Kasumi-1 (cell line): Measurements from ENCODE around the gene GPRASP3.
"Not testable (repeated sequence)": the region's sequence is repeated elsewhere in the genome, so short reads cannot be mapped to it uniquely, and the experiment has no call there.

Experiments used
- DNase-seq, 2 experiments: peaks; one replicate each; lab custom pipeline; 2025; lab: John Stamatoyannopoulos, UW

GPRASP3 gene, protein sequence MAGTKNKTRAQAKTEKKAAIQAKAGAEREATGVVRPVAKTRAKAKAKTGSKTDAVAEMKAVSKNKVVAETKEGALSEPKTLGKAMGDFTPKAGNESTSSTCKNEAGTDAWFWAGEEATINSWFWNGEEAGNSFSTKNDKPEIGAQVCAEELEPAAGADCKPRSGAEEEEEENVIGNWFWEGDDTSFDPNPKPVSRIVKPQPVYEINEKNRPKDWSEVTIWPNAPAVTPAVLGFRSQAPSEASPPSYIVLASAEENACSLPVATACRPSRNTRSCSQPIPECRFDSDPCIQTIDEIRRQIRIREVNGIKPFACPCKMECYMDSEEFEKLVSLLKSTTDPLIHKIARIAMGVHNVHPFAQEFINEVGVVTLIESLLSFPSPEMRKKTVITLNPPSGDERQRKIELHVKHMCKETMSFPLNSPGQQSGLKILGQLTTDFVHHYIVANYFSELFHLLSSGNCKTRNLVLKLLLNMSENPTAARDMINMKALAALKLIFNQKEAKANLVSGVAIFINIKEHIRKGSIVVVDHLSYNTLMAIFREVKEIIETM

DNA sequence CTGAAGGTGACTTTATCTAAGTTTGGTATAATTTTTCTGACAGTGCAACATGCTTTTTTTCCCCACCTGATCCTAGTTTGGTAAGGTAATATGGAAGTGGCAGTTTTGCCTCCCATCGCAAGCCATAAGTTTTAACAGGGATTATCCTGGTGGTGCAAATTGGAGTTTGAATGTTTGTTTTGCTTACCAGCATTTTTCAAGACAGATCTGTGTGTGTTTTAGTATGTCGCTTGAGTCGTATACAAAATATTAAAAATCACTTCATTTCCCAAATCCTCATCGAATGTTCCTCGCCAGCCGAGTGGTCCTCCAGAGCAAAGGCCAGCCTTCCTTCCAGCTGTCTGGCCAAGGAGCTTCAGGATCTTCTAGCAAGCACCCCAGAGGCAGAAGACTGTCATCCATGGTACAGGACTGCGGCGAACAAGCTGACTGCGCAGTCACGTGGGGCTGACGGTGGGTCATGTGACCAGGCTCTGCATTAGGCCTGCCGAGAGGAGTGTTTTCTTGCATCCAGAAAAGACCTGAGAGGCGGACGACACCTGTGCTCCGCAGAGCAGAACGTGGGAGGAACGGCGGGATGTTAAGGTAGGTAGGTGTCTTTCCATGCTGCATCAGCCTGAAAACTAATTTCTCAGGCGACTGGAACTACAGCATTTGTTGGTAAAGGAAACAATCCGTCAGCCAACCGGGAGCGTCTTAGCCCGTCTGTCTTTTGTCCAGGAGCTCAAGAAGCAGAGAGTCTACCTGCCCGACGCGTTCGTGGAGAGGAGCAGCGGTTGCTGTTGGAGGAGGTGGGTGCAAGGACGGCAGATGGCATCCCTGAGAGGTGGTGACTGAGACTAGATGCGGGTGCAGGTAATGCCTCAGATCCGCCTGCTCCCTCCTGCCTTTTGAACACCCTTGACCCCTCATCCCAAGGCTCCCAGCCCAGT is at the start of gene GPRASP3:
Gene GPRASP3 (plus strand): TSS at position 507 of the 932 bp plus-strand sequence. CDS start 28,253 bp downstream, outside the sequence.
- DNase-seq: no peak

DNA sequence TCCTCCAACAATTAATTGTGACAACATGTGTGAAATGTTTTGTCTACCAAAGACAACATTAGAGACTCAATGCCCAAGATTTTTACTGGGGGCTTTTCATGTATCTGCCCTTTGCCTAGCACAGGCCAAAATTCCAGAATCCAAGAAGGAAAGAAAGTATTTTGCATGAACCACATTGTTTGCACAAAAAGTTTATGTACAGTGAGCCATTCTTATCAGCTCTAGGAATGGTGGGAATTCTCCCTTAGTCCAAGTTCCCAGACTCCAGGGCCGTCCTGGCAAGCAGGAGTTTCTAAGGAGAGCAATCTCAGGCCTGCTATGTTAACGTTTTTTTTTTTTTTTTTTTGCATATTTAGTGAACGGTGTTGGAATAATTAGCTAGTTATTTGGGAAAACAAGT is 47.7 kb upstream of the GPRASP3 start:
- DNase-seq: no peak

DNA sequence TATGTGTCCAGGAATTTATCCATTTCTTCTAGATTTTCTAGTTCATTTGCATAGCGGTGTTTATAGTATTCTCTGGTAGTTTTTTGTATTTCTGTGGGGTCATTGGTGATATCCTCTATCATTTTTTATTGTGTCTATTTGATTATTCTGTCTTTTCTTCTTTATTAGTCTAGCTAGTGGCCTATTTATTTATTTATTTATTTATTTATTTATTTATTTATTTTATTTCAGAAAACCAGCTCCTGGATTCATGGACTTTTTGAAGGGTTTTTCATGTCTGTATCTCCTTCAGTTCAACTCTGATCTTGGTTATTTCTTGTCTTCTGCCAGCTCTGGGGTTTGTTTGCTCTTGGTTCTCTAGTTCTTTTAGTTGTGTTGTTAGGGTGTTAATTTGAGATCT is 43.1 kb upstream of the GPRASP3 start:
- DNase-seq: not testable (repeated sequence)

DNA sequence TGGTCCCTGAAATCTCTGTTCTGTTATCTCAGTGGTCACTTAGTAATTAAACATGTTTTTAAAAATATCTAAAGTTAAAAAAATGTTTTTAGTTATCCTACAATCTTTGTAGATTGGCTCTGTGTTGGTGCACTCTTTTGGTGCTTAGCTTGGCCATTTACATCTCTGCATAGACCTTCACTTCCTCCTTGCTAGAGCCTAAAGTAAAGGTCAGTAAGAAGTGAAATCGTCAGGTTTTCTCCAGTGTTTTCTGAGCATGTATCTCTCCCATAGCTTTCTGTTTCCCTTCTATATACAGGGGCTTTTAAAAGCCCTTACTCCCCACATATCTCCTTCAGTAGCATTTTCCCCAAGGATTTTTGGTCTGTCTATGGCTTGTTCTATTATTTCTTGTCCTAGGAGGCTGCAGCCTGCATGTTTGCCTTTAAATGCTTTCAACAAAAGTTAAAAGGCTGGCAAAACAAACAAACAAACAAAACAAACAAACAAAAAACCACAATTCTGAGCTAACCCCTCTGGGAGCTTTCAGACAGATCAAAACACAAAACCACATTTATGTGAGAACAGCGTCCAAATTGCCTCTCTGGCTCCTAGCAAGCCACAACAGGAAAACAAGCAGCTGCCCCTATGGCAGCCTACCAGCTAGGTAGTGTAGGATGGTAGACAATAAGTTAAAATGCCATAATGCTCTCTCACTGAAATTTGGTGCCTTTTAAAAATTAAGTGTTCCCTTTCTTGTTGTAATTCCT is 35.6 kb upstream of the GPRASP3 start:
- DNase-seq: no peak

DNA sequence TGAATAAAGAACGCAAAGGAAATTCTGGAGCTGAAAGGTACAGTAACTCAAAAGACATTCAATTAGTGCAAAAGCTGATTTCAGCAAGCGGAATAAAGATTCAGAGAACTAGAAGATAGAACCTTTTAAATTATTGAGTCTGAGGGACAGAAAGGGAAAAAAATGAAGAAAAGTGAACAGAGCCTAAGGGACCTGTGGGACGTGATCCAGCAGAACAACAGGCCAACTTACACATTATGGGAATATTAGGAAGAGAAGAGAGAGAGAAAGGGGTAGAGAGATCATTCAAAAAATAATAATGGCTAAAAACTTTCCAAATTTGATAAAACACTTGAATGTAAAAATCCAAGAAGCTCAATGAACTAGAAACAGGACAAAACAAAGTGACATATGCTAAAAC is 25.8 kb upstream of the GPRASP3 start:
- DNase-seq: no peak

DNA sequence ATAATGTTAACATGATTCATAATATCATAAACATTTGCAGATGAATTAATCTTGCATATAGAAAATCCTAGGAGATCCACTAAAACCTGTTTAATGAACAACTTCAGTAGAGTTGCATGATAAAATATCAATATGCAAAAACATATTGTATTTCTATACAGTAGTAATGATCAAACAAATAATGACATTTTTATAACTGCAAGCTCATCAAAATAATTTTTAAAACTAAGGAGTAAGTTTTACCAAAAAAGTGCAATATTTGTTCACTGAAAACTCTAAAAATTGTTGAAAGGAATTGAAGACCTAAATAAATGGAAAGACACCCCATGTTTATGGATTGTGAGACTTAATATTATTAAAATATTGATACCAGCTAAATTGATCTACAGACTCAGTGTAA is 24.2 kb upstream of the GPRASP3 start:
- DNase-seq: no peak

DNA sequence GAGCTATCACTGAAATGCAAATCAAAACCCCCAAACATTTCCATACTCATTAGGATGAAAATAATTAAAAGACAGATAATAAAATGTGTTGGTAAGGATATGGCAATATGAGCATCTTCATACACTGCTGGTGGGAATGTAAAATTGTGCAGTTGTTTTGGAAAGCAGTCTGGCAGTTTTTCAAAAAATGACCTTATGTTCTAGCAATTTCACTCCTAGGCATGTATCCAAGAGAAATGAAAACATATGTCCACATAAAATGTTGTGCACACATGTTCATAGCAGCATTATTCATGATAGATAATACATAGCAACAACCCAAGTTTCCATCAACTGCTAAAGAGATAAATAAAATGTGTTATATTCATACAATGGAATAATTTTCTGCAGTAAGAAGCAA is 23.0 kb upstream of the GPRASP3 start:
- no peak for DNase-seq

DNA sequence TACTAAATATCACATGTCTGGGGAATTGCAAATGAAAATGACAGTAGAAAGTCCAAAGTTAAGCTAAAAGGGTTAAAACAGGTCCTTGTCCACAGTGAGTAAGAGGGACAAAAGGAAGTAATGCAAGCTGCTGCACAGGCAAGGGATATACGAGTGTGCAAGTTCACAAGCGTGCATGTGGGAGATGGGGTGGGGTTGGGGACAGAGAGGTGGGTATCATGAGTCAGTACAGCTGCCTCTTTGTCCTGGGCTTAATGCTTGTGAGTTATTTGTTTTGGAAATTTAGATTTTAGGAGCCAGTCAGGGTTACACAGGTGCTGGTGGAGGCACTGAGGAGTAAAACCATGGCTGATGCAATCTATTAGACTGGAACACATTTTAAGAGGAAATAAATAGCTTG is 11.6 kb upstream of the GPRASP3 start:
- DNase-seq: no peak

DNA sequence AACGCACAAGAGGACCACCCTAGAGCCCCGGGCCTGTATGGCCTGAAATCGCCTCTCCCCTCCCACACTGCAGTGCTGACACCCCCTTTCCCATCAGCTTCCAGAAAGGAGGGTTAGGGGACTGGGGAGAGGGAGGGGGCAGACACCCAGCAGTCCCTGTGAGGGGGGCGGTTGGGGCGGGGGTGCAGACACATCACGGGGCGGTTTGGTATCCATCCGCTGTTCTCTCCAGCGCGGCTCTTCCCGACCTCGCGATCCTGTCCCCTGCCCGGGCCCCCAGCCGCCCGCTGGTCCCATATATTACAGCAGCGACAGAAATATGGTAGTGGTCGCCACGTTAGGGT is 8.7 kb upstream of the GPRASP3 start:
- no peak for DNase-seq

DNA sequence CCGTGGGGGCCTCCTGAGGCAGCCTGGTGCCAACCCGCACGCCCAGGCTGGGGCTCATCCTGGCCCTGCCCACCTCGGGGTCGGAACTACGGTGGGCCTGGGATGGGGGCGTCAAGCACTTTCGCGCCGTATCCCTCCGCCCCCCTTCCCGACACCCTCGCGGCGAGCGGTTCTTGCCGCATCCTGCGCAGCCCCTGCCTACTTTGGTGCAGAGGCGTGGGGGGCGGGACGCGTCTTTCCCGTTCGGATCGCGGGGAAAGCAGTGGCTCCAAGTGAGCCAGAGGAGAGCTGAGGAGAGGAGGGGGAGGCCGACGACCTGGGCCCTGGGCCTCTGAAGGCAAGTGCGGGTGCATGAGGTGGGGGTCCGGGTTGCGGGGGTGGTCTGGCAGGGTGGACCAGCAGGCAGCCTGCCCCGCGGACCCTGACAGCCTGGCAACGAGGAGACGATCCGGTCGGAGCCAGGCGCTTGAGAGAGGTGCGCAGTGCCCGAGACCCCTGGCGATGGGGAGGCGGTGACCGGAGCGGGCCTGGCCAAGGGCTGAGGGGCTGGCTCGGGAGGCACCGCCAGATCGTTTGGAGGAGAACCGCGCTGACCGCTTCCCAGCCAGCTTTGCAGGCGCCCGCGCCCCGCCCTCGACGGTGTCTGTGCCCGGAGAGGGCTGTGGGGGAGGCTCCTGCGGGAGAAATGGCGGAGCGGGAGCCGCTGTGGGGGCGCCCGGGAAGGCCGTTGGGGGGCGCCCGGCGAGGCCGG is 8.2 kb upstream of the GPRASP3 start, which contains the start of gene GPRASP2:
Gene GPRASP2 (plus strand): TSS at position 233 of the 751 bp plus-strand sequence. CDS start 2,422 bp downstream, outside the sequence.
- DNase-seq: no peak

DNA sequence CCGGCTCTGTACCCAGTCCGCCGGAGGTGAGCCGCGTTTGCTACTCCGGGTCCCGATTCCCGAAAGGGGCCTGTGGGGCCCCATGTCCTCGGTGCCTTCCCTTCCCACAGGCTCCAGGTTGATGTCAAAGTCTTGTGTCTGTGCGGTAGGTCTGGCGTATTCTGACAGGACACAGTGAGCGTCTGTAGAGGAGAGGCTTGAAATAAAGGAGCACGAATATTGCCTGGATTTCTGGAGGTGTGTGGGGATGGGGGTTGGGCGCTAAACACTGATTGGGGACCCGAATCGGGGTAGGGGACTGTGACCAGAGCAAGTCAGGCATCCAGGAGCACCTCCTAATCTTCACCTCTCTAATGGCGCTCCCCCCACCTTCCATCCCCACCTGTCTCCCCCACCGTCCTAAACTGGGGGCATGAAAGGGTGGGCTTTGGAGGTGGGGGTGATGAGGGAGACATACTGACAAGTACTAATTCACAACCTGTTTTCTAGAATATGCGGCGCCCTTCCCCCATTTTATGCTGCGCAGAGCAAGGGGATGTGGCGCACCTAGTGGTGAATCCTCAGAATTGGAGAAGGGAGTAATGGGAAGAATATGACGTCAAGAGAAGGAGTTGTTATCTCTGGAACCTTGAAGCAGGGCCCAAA is 7.4 kb upstream of the GPRASP3 start:
- DNase-seq: peak in 1 of 2 experiments; percentile 6

DNA sequence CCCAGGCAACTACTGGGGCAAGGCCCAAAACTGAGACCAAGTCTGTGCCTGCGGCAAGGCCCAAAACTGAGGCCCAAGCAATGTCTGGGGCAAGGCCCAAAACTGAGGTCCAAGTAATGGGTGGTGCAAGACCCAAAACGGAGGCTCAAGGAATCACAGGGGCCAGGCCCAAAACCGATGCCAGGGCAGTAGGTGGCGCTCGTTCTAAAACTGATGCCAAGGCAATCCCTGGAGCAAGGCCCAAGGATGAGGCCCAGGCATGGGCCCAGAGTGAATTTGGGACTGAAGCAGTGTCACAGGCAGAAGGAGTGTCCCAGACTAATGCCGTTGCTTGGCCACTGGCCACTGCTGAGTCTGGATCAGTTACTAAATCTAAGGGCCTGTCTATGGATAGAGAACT is 5.5 kb upstream of the GPRASP3 start:
- DNase-seq: no peak

DNA sequence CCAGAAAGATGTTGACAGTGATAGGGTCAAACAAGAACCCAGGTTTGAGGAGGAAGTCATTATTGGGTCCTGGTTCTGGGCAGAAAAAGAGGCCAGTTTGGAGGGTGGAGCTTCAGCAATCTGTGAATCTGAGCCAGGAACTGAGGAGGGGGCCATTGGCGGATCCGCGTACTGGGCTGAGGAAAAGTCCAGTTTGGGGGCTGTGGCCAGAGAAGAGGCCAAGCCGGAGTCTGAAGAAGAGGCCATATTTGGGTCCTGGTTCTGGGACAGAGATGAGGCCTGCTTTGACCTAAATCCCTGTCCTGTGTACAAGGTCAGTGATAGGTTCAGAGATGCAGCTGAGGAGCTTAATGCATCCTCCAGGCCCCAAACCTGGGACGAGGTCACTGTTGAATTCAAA is 4.6 kb upstream of the GPRASP3 start:
- no peak for DNase-seq

DNA sequence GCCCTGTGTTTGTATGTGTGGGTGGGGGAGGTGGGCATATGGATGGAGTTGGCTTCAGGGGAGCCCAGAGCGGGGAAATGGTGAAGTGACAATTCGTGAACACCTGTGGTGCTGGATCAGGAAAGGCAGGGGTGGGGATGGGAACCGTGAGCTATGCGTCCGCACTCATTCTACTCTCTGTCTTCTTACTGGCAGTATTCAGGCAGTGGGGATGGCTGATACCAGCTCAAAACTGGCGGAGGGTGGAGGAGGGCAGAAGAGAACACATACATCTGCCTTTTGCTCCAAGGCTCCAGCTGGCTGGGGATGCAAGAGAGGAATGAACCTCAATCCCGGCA is 595 bp downstream of the GPRASP3 start:
- DNase-seq: not testable (repeated sequence)

DNA sequence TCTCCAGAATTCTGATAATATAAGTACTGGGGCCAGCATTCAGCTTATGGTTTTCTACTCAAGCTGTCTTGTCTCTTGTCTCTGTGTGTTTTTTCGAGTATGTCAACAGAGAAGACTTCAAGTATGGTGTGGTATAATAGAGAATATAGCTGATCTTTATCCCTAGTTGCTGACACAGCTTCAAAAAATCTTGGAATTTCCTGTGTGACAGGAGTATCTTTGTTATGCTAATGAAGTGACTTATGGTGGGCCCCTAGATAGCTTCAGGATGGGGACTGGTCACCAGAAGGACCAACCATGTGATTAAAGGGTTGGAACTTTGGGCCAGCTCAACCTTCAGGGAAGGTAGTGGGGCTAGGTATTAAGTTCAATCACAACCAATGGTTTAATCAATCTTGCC is 2.9 kb downstream of the GPRASP3 start:
- DNase-seq: no peak

DNA sequence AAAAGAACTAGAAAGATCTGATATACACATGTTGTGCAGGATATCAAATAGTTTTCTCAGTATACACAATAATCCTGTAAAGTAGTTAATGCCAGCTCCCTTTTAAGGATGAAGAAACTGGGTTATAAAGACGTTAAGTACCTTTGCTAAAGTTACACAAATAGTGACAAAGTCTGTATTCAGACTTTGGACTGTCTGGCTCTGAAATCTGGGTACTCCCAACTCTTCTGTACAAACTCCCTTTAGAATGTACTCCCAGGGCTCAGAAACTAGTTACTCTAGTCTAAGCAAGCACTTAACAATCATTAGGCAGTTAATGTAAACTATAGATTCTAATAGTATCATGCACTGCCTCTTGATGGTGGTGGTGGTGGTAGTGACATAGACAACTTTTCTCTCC is 7.2 kb downstream of the GPRASP3 start:
- no peak for DNase-seq

DNA sequence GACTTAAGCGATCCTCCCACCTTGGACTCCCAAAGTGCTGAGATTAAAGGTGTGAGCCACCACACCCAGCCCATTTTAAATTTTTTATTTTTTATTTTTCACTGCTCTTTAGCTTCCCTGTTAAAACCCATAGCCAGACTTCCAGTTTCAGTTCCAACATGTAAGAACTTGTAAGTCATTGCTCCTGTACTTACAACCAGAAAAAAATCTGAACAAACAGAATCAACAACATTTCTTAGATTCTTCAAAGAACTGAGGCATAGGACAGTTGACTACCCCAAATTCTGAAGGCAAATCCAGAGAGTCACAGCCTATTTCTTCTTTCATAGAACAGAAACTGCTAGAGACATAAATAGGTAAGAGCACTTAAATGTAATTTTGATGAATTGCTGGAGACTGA is 8.1 kb downstream of the GPRASP3 start:
- no peak for DNase-seq

DNA sequence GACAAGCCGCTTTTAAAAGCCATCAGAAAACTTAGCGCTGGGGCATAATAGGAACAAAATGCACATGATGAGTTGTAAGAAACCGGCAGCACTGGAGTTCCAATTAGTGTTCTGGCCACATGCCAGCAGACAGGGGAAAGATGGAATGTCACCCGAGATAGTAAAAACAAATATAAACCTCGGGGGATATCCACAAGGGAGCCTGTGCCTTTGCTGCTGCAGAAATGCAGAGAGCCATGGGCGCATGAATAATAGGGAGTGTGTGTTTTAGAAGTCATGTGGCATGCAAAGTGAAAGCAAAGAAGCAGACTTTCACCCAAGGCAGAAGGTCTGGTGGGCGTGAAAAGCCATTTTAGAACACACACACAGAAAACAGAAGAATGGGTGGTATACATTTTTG is 19.1 kb downstream of the GPRASP3 start:
- no peak for DNase-seq

DNA sequence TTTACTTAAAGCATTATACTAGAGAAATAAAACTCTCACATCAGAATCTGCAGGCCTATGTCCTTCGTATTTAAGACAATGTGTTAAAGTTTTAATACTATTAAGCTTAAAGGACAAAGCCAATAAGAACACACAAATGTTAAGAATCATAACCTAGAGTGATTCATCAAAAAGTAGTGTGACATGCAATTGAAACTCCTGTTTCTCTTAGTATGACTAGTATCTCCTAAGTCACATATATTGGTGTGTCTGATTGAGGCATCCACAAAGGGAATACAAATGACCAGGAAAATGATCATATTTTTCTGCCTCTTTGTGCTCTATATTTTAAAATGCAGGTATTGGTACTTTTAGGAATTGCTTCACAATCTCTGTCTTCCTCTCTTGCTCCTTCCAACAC is 23.8 kb downstream of the GPRASP3 start:
- no peak for DNase-seq

DNA sequence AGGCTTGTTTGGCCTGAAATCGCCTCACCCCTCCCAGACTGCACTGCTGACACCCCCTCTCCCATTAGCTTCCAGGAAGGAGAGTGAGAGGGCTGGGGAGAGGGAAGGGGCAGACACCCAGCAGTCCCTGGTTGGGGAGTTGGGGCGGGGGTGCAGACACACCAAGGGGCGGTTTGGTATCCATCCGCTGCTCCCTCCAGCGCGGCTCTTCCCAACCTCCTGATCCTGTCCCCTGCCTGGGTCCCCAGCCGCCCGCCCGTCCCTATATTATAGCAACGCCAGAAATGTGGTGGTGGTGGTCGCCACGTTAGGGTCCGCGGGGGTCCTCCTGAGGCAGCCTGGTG is 24.9 kb downstream of the GPRASP3 start:
- DNase-seq: no peak
